Epithelial cell of proximal tubule (primary cell): ENCODE results near the gene ZNF341. TPM values are rescaled to one million over a fixed set of nuclear protein-coding genes. Genes with fewer than 3 reads are reported as not detected.
A peak's percentile ranks its signal among the peaks of the same experiment; 100 is the strongest.

Experiments used
- DNase-seq: peaks from one replicate; pipeline ENCODE4 v3.0.0-alpha.2; 2011; ENCODE audit warnings: low read depth
- H3K4me3 ChIP-seq: 2 replicates; pipeline ENCODE4 v1.5.1; 2011; ENCODE audit warnings: low read depth, mild to moderate bottlenecking, low read length
- total RNA-seq: library from RNA; depleted of rRNA; stranded (reverse); fragments of >200 nt; gene quantifications from 2 replicates; pipeline ENCODE4 v1.2.3, GENCODE V29; 2015
- TF ChIP-seq, protein P1 (sequence below): conservative IDR thresholded peaks from 2 replicates; pipeline ENCODE4 v1.5.1; 2012; ENCODE audit warnings: low read depth, mild to moderate bottlenecking, low read length

Gene ZNF341
- total RNA-seq, 1 donor from 2014 or later, result 2.1 TPM

DNA sequence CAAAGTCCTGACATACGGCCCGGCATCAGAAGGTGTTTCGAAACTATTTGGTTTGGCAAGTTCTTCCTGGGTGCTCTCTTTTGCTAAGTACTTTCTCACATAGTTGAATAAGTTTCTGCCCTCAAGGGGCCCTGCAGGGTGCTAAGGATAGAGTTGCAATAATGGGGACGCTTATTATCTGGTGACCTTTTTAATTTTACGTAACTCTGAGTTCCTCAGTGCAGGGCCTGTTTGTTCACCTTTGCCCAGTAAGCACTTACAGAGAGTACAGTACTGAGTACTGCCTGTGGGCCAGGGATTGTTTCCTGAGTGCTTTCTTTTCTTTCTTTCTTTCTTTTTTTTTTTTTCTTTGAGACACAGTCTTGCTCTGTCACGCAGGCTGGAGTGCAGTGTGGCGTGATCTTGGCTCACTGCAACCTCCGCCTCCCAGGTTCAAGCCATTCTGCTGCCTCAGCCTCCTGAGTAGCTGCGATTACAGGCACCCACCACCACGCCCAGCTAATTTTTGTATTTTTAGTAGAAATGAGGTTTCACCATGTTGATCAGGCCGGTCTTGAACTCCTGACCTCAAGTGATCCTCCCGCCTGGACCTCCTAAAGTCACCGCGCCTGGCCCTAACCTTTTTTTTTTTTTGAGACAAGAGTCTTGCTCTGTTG lies 7.2 kb upstream of the ZNF341 start:
- no peak overlapping the region for H3K4me3 ChIP-seq
- TF ChIP-seq, protein P1, sequence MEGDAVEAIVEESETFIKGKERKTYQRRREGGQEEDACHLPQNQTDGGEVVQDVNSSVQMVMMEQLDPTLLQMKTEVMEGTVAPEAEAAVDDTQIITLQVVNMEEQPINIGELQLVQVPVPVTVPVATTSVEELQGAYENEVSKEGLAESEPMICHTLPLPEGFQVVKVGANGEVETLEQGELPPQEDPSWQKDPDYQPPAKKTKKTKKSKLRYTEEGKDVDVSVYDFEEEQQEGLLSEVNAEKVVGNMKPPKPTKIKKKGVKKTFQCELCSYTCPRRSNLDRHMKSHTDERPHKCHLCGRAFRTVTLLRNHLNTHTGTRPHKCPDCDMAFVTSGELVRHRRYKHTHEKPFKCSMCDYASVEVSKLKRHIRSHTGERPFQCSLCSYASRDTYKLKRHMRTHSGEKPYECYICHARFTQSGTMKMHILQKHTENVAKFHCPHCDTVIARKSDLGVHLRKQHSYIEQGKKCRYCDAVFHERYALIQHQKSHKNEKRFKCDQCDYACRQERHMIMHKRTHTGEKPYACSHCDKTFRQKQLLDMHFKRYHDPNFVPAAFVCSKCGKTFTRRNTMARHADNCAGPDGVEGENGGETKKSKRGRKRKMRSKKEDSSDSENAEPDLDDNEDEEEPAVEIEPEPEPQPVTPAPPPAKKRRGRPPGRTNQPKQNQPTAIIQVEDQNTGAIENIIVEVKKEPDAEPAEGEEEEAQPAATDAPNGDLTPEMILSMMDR, result no peak
- DNase-seq, result no peak

DNA sequence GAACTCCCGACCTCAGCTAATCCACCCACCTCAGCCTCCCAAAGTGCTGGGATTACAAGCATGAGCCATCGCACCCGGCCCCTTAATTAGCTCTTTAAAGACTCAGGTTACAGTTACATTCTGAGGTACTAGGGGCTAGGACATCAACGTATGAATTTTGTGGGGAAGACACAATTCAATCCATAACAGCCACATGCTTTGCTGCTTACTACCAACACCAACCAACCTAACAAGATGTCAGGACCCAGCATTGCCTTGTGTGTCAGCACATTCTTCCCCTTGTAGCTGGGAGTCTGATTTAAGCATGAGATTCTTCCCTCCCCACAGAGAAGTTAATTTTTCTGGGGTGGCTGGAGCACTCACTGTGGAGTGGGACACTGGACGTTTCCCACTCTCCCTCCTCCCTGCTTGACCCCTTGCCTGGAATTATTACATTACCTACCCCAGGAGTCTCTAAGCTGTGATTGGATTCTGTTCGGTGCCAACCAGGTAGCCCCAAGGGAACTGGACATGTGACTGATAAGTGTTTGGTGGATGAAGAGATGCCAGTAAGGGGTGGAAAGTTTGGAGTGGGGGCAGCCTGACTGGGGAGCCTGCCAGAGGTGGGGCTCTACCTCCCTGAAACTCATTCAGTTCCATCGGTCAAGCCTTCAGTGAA lies 6.1 kb upstream of the ZNF341 start:
- no peak for DNase-seq
- no peak overlapping the region for H3K4me3 ChIP-seq
- TF ChIP-seq, protein P1, result no peak

DNA sequence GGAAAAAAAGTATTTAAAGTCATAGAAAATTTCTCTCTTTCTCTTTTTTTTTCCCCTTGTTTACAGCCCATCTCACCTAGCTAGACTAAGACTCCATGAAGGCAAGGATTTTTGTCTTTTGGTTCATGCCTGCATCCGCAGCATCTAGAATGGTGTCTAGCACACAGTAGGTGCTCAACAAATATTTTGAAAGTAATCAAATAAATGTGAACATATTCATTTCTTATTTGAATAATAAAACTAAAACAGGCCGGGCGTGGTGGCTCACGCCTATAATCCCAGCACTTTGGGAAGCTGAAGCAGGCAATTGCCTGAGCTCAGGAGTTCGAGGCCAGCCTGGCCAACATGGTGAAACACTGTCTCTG lies 4.7 kb upstream of the ZNF341 start:
- TF ChIP-seq, protein P1, result no peak
- H3K4me3 ChIP-seq, result no peak overlapping the region
- no peak for DNase-seq

DNA sequence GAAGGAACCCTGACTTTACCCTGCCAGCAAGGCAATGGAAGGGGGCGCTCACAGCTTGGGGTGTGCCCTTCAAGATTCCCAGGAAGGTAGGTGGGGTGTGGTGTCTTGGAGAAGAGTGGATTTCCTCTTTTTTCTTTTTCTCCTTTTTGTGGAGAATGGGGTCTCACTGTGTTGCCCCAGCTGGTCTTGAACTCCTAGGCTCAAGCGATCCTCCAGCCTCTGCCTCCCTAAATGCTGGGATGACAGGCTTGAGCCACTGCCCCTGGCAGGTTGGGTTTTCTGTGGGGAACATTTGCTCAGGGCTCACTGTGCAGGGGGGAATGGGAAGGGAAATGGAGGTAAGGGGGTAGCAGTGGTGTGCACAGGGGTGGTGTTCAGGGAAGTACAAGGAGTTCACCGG lies 4.0 kb upstream of the ZNF341 start:
- TF ChIP-seq, protein P1, result no peak
- no peak for DNase-seq
- H3K4me3 ChIP-seq, result no peak overlapping the region

DNA sequence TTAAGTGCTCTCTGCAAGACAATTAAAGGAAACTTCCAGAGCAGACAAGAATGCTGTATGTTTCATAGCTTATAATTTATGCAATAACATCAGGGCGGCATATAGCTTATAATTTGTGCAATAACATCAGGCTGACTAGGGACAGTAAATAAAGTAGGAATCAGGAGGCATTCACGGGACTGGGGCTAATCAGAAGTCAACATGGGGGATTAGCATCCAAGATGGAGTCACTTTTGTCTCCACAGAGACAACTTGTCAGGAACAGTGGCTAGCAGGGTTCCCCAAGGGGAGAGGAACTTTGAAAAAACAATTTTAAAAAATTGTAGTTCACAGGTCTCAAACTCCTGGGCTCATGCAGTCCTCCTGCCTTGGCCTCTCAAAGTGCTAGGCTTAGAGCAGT lies 3.3 kb upstream of the ZNF341 start:
- no peak overlapping the region for H3K4me3 ChIP-seq
- TF ChIP-seq, protein P1, result no peak
- no peak for DNase-seq

DNA sequence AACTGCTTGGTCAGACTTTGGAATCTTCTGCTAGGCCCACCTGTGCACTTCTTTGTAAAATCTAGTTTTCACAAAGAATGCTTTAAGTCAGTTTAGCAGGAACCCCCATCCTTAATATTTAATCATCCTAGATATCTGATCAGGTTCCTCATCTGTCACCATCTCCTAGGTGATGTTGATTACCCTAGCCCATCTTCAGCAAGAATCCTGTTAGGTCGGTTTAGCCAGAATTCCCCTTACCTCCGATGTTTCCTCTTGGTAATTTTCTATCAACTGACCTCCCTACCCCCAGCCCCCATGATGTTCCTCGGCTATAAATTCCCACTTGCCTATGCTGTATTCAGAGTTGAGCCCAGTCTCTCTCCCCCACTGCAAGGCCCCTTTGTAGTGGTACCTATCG lies 2.7 kb upstream of the ZNF341 start:
- H3K4me3 ChIP-seq, result no peak overlapping the region
- TF ChIP-seq, protein P1, result no peak
- DNase-seq, result no peak

DNA sequence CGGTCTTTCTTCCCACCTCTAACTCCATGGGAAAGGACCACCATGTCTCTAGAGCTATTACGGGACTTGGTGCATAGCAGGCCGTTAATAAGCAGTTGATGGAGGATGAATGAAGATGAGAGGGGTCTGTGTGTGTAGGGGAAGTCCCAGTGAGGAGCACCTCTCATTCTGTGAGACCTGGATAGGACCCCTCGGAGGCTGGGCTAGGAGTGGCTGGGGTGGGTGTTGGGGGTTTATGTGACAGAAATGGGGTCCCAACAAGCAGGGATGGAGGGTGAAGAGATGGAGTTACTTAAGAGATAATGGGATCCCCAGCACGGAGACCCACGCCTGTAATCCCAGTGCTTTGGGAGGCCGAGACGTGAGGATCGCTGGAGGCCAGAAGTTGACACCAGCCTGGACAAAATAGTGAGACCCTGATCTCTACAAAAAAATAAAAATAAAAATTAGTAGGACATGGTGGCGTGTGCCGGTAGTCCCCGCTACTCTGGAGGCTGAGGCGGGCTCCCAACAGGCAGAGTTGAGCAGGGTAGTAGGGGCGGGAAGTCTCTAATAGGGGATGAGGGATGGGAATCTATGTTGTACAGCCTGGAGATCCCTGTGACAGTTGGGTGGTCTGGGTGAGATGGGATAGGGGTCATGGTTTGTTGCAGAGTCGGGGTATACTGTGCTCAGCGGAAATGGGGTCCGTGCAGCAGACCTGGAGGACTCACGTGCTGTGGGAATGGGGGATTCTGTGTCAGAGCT lies 677 bp upstream of the ZNF341 start:
- H3K4me3 ChIP-seq, result peak overlapping the region; percentile 61
- no peak for DNase-seq
- TF ChIP-seq, protein P1, result no peak
